H1 (cell line): ENCODE data around the gene PHACTR2. TPM values are rescaled to one million over a fixed set of nuclear protein-coding genes. Genes with fewer than 3 reads are reported as not detected.

Experiments used
- KDM4A ChIP-seq: IDR thresholded peaks from one replicate; pipeline ENCODE4 v1.7.1; 2012; ENCODE audit warnings: low read depth, mild to moderate bottlenecking, moderate library complexity, low read length, inconsistent platforms; ENCODE audit not compliant: severe bottlenecking
- RFX5 ChIP-seq: IDR thresholded peaks from 2 replicates; pipeline ENCODE4 v1.6.1; 2011; ENCODE audit warnings: low read depth, low read length, improper control_type of control experiment, borderline replicate concordance
- polyA plus RNA-seq, 7 experiments: library from polyadenylated mRNA; depleted of rRNA in 3 of 7; stranded (reverse) in 5 of 7; unstranded in 2 of 7; fragments of >200 nt in 5 of 7; fragments of 200-250 nt in 2 of 7; gene quantifications; 1 replicate in 5 of 7; 2 replicates in 1 of 7; 4 replicates in 1 of 7; pipeline versions ENCODE4 v1.2.1 to v1.2.3, GENCODE V29; 2011 to 2013; ENCODE audit warnings: missing spikeins in 2 of 7, mixed read lengths in 2 of 7
- total RNA-seq: library from RNA; stranded (reverse); fragmentation: NEBNext Ultra II Directional; extraction: Animal tissue kit (Norgen Biotek cat#: 25700); gene quantifications from 2 replicates; pipeline ENCODE4 v1.2.1, GENCODE V29; 2021

PHACTR2 gene
- total and polyA plus RNA-seq, 2 of the 8 experiments (the other 6 are each of a cell fraction or from before 2014, with no cell fraction given) = 16.9 to 131 TPM

- TF ChIP-seq KDM4A (peak; percentile 75), RFX5 (no peak)
- TF ChIP-seq, all 59 proteins: peak for 24
Measured at GRCh38 chr6:143842902-143843676, 165.3 kb downstream of the PHACTR2 start, which contains the start of gene LTV1 (continued).
